HG03558 (cell line): ENCODE data around the gene WDFY3.

ENCODE experiments used
- ATAC-seq: cut with Tn5 transposase; IDR thresholded peaks from one replicate; pipeline ENCODE4 v1.9.1; 2021; ENCODE audit warnings: moderate number of reproducible peaks; ENCODE audit not compliant: unreplicated experiment; ENCODE audit errors: extremely low read depth

WDFY3 gene

GRCh38 chr4:84804136-84804535, 162.4 kb downstream of the WDFY3 start:
- no peak for ATAC-seq

GRCh38 chr4:84803720-84804119, 162.8 kb downstream of the WDFY3 start:
- no peak for ATAC-seq

GRCh38 chr4:84803116-84803515, 163.4 kb downstream of the WDFY3 start:
- no peak for ATAC-seq

GRCh38 chr4:84800256-84800655, 166.2 kb downstream of the WDFY3 start:
- ATAC-seq: no peak

- ATAC-seq: no peak
Observed at GRCh38 chr4:84799318-84799717, 167.2 kb downstream of the WDFY3 start.

GRCh38 chr4:84796394-84796793, 170.1 kb downstream of the WDFY3 start:
- no peak for ATAC-seq

- ATAC-seq: no peak
Observed at GRCh38 chr4:84792366-84793301, 173.9 kb downstream of the WDFY3 start.

- ATAC-seq: no peak
Observed at GRCh38 chr4:84790769-84791565, 175.5 kb downstream of the WDFY3 start.

- no peak for ATAC-seq
Observed at GRCh38 chr4:84786478-84786877, 180.0 kb downstream of the WDFY3 start.

- ATAC-seq: no peak
Observed at GRCh38 chr4:84782517-84782916, 184.0 kb downstream of the WDFY3 start.

- ATAC-seq: no peak
Observed at GRCh38 chr4:84780719-84781118, 185.8 kb downstream of the WDFY3 start.

GRCh38 chr4:84778041-84778440, 188.4 kb downstream of the WDFY3 start:
- ATAC-seq: no peak

GRCh38 chr4:84767168-84767567, 199.3 kb downstream of the WDFY3 start:
- no peak for ATAC-seq

- no peak for ATAC-seq
Observed at GRCh38 chr4:84753321-84753972, 213.0 kb downstream of the WDFY3 start.

GRCh38 chr4:84751707-84752106, 214.8 kb downstream of the WDFY3 start:
- no peak for ATAC-seq

GRCh38 chr4:84750960-84751283, 215.6 kb downstream of the WDFY3 start:
- no peak for ATAC-seq

GRCh38 chr4:84750260-84750959, 216.1 kb downstream of the WDFY3 start:
- ATAC-seq: no peak

- no peak for ATAC-seq
Observed at GRCh38 chr4:84740057-84740456, 226.4 kb downstream of the WDFY3 start.

- ATAC-seq: no peak
Observed at GRCh38 chr4:84738622-84739021, 227.9 kb downstream of the WDFY3 start.

- ATAC-seq: no peak
Observed at GRCh38 chr4:84737656-84738055, 228.8 kb downstream of the WDFY3 start.
